ENCODE measurements around the gene MMD.
"Not testable (repeated sequence)": the region's sequence is repeated elsewhere in the genome, so short reads cannot be mapped to it uniquely, and the experiment has no call there.

MMD gene

GRCh38 chr17:55389715-55390114, 31.9 kb downstream of the MMD start:
- H3K27ac ChIP-seq (ENCODE audit: low read depth, low read length); H3K4me3 ChIP-seq (ENCODE audit: low read depth, low read length); H3K27me3 ChIP-seq (ENCODE audit: insufficient read depth, low read length); H3K4me1 ChIP-seq (ENCODE audit: control insufficient read depth, insufficient read depth, low read length, unreplicated experiment); H3K79me2 ChIP-seq (ENCODE audit: control insufficient read depth, insufficient read depth, low read length, unreplicated experiment); H2AFZ ChIP-seq (ENCODE audit: low read length, unreplicated experiment): not testable (repeated sequence)
- peaks cover 17% of the 10 kb centered on the region for H3K36me3 ChIP-seq (ENCODE audit: insufficient read depth, low read length)

- H3K4me3 ChIP-seq (ENCODE audit: low read depth, low read length): no peak overlapping the region
- no peak overlapping the region for H3K27ac ChIP-seq (ENCODE audit: low read depth, low read length)
- no peaks in the 10 kb centered on the region for H3K4me1 ChIP-seq (ENCODE audit: control insufficient read depth, insufficient read depth, low read length, unreplicated experiment)
- no peaks in the 10 kb centered on the region for H3K27me3 ChIP-seq (ENCODE audit: insufficient read depth, low read length)
- no peak overlapping the region for H2AFZ ChIP-seq (ENCODE audit: low read length, unreplicated experiment)
- no peaks in the 10 kb centered on the region for H3K79me2 ChIP-seq (ENCODE audit: control insufficient read depth, insufficient read depth, low read length, unreplicated experiment)
- H3K36me3 ChIP-seq (ENCODE audit: insufficient read depth, low read length): peaks cover 12% of the 10 kb centered on the region
Measured at GRCh38 chr17:55388842-55389241, 32.8 kb downstream of the MMD start.

GRCh38 chr17:55386796-55387332, 34.8 kb downstream of the MMD start:
- no peak overlapping the region for H3K27ac ChIP-seq (ENCODE audit: low read depth, low read length)
- no peak overlapping the region for H2AFZ ChIP-seq (ENCODE audit: low read length, unreplicated experiment)
- H3K27me3 ChIP-seq (ENCODE audit: insufficient read depth, low read length): 0 out of 2 replicates have a peak, but pooled peaks cover 9% of the 10 kb centered on the region
- H3K79me2 ChIP-seq (ENCODE audit: control insufficient read depth, insufficient read depth, low read length, unreplicated experiment): no peaks in the 10 kb centered on the region
- H3K36me3 ChIP-seq (ENCODE audit: insufficient read depth, low read length): no peaks in the 10 kb centered on the region
- H3K4me3 ChIP-seq (ENCODE audit: low read depth, low read length): no peak overlapping the region
- H3K4me1 ChIP-seq (ENCODE audit: control insufficient read depth, insufficient read depth, low read length, unreplicated experiment): no peaks in the 10 kb centered on the region

DNA sequence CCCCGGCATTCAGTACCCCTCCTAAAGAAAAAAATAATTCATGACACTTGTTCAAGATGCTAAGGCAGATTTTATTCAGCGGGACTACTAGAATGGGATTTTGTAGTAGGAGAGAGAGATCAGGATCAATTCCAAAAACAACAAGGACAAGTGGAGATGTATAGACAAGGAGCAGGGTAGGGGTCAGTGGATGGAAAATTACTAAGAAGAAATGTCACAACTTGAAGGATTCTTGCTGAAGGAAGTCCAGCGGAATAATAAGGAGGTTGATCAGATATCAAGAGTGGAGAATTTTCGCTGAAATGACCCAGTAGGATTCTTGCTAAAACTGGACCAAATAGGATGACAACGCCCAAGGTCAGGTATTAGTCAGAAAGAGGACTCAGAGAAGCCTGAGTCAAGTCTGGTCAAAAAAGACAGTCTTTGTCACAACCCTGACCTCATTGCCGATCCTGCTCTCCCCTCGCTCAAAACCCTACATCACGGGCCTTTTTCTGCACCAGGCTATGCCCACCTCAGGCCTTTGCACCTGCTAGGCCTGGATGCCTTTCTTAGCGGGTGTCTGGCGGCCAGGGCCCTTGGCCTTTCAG, 36.9 kb downstream of the MMD start:
- H2AFZ ChIP-seq (ENCODE audit: low read length, unreplicated experiment): no peak overlapping the region
- peaks cover 17% of the 10 kb centered on the region; the same call in 1 of the 2 replicates for H3K27me3 ChIP-seq (ENCODE audit: insufficient read depth, low read length)
- no peaks in the 10 kb centered on the region for H3K4me1 ChIP-seq (ENCODE audit: control insufficient read depth, insufficient read depth, low read length, unreplicated experiment)
- H3K4me3 ChIP-seq (ENCODE audit: low read depth, low read length): no peak overlapping the region
- no peaks in the 10 kb centered on the region for H3K79me2 ChIP-seq (ENCODE audit: control insufficient read depth, insufficient read depth, low read length, unreplicated experiment)
- no peak overlapping the region for H3K27ac ChIP-seq (ENCODE audit: low read depth, low read length)
- H3K36me3 ChIP-seq (ENCODE audit: insufficient read depth, low read length): no peaks in the 10 kb centered on the region

DNA sequence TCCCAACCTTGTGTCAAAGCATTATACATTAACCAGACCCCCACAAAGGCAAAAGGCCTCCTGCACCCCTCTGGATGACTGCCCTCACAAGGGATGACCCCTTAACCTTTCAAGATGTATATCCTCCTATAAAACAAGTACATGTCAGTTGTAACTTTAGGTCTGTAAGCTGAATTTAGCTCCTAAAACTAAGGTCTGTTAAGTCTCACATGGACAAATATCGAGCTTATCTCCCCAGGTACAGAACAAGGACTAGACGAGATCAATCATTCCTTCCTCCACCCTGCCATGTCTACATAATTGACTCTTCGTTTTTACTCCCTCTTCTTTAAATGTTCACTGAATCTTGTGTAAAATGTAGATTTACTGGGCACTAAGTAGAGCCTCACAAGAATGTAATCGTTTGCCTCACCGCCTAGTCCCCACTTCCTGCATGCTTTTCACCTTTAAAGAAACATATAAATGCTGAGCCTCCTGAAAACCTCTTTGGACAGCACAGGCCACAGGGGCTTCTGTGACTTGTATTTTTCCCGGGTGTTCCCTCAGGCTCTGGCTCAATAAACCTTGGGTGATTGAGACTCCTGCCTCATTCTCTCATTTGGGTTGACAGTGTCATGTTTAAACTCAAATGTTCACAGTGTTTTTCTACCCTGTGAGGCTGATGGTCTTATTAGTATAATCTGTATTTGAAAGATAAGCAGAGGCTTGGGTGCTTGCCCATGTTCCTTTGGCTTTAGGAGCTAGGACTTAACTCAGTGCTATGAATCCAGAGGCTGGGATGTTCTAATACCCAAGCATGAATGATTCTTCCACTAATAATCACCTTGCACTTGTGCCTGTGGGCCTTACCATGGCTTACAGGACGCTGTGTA, 37.6 kb downstream of the MMD start:
- Histone ChIP-seq H3K36me3 (ENCODE audit: insufficient read depth, low read length) (no peaks in the 10 kb centered on the region), H3K4me3 (ENCODE audit: low read depth, low read length) (no peak overlapping the region), H3K27ac (ENCODE audit: low read depth, low read length) (no peak overlapping the region), H2AFZ (ENCODE audit: low read length, unreplicated experiment) (no peak overlapping the region), H3K4me1 (ENCODE audit: control insufficient read depth, insufficient read depth, low read length, unreplicated experiment) (no peaks in the 10 kb centered on the region), H3K27me3 (ENCODE audit: insufficient read depth, low read length) (peaks cover 17% of the 10 kb centered on the region; the same call in 1 of the 2 replicates), H3K79me2 (ENCODE audit: control insufficient read depth, insufficient read depth, low read length, unreplicated experiment) (no peaks in the 10 kb centered on the region)

DNA sequence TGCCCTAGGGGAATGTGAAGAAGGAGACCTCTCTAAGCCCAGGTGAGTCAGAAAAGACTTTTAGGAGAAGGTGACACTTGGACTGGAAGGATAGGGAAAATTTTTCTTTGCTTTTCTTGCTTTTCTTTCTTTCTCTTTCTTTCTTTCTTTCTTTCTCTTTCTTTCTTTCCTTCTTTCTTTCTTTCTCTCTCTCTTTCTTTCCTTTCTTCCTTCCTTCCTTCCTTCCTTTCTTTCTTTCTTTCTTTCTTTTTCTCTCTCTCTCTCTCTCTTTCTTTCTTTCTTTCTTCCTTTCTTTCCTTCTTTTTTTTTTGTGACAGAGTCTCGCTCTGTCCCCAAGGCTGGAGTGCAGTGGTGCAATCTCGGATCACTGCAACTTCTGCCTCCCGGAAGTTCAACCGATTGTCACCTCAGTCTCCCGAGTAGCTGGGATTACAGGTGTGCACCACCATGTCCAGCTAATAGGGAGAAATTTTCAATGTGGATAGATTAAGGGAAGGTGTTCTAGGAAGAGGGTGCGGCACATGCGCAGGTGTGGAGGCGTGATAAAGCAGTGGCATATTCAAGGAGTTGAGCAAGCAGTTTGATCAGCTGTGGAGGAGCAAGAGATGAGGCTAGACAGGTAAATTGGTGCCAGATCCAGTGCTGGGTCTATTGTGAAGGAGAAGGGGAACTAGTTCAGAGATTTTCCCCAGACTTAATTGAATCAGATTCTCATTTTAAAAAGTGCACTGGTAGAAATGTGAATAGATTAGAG, 40.4 kb downstream of the MMD start:
- Histone ChIP-seq H3K36me3 (ENCODE audit: insufficient read depth, low read length) (no peaks in the 10 kb centered on the region), H3K27ac (ENCODE audit: low read depth, low read length) (no peak overlapping the region), H3K4me1 (ENCODE audit: control insufficient read depth, insufficient read depth, low read length, unreplicated experiment) (no peaks in the 10 kb centered on the region), H3K4me3 (ENCODE audit: low read depth, low read length) (no peak overlapping the region), H3K27me3 (ENCODE audit: insufficient read depth, low read length) (peaks cover 17% of the 10 kb centered on the region; the same call in 1 of the 2 replicates), H3K79me2 (ENCODE audit: control insufficient read depth, insufficient read depth, low read length, unreplicated experiment) (no peaks in the 10 kb centered on the region), H2AFZ (ENCODE audit: low read length, unreplicated experiment) (no peak overlapping the region)

- no peak overlapping the region for H3K27ac ChIP-seq (ENCODE audit: low read depth, low read length)
- H3K4me3 ChIP-seq (ENCODE audit: low read depth, low read length): no peak overlapping the region
- no peak overlapping the region for H2AFZ ChIP-seq (ENCODE audit: low read length, unreplicated experiment)
- no peaks in the 10 kb centered on the region for H3K36me3 ChIP-seq (ENCODE audit: insufficient read depth, low read length)
- H3K27me3 ChIP-seq (ENCODE audit: insufficient read depth, low read length): peaks cover 16% of the 10 kb centered on the region; the same call in 1 of the 2 replicates
- no peaks in the 10 kb centered on the region for H3K4me1 ChIP-seq (ENCODE audit: control insufficient read depth, insufficient read depth, low read length, unreplicated experiment)
- no peaks in the 10 kb centered on the region for H3K79me2 ChIP-seq (ENCODE audit: control insufficient read depth, insufficient read depth, low read length, unreplicated experiment)
Measured at GRCh38 chr17:55377671-55378275, 43.9 kb downstream of the MMD start.

DNA sequence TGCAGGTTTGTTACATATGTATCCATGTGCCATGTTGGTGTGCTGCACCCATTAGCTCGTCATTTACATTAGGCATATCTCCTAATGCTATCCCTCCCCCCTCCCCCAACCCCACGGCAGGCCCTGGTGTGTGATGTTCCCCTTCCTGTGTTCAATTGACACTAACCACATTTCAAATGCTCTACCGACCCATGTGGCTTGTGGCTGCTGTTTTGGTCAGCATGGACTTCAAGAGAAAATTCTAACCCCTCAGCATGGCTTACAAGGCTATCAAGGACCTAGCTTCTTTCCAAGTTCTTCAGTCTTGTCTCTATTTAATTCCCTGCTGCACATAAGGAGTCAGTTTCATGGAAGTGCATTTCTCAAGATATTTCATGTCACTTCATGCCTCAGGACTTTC, 52.9 kb downstream of the MMD start:
- no peak overlapping the region for H3K4me3 ChIP-seq (ENCODE audit: low read depth, low read length)
- H3K4me1 ChIP-seq (ENCODE audit: control insufficient read depth, insufficient read depth, low read length, unreplicated experiment): no peaks in the 10 kb centered on the region
- H3K27ac ChIP-seq (ENCODE audit: low read depth, low read length): no peak overlapping the region
- H3K36me3 ChIP-seq (ENCODE audit: insufficient read depth, low read length): no peaks in the 10 kb centered on the region
- no peaks in the 10 kb centered on the region for H3K79me2 ChIP-seq (ENCODE audit: control insufficient read depth, insufficient read depth, low read length, unreplicated experiment)
- no peak overlapping the region for H2AFZ ChIP-seq (ENCODE audit: low read length, unreplicated experiment)
- peaks cover 20% of the 10 kb centered on the region for H3K27me3 ChIP-seq (ENCODE audit: insufficient read depth, low read length)

- Histone ChIP-seq H3K4me3 (ENCODE audit: low read depth, low read length) (no peak overlapping the region), H3K36me3 (ENCODE audit: insufficient read depth, low read length) (no peaks in the 10 kb centered on the region), H3K79me2 (ENCODE audit: control insufficient read depth, insufficient read depth, low read length, unreplicated experiment) (no peaks in the 10 kb centered on the region), H3K27ac (ENCODE audit: low read depth, low read length) (no peak overlapping the region), H3K27me3 (ENCODE audit: insufficient read depth, low read length) (peaks cover 20% of the 10 kb centered on the region), H3K4me1 (ENCODE audit: control insufficient read depth, insufficient read depth, low read length, unreplicated experiment) (no peaks in the 10 kb centered on the region), H2AFZ (ENCODE audit: low read length, unreplicated experiment) (no peak overlapping the region)
Measured at GRCh38 chr17:55366020-55366481, 55.6 kb downstream of the MMD start.

DNA sequence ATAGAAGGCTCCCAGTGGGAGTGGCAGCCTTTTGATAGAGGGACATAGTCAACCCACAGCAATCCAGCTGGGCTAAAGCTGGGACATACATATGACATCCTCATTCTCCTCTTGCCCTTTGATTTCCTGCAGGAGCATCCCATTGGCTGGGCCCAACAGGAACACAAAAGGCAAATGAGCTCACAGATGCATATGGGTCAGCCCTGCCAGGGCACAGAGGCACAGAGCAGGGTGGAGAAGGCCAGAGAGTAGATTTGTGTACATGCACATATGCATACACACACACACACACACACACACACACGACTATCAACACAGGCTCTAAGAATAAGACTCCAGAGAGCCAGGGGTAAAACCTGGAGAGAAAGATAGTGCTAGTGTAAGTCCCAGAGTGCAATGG, 58.6 kb downstream of the MMD start:
- Histone ChIP-seq H3K79me2 (ENCODE audit: control insufficient read depth, insufficient read depth, low read length, unreplicated experiment) (no peaks in the 10 kb centered on the region), H2AFZ (ENCODE audit: low read length, unreplicated experiment) (no peak overlapping the region)

More for the DNA sequence above, 58.6 kb downstream of the MMD start:
- no peaks in the 10 kb centered on the region for H3K36me3 ChIP-seq (ENCODE audit: insufficient read depth, low read length)
- peaks cover 15% of the 10 kb centered on the region for H3K27me3 ChIP-seq (ENCODE audit: insufficient read depth, low read length)
- H3K4me3 ChIP-seq (ENCODE audit: low read depth, low read length): no peak overlapping the region
- H3K27ac ChIP-seq (ENCODE audit: low read depth, low read length): no peak overlapping the region
- no peaks in the 10 kb centered on the region for H3K4me1 ChIP-seq (ENCODE audit: control insufficient read depth, insufficient read depth, low read length, unreplicated experiment)

Measured in ACC112 (cell line).